ENCODE results near the gene KDR.

GRCh38 chr4:55154290-55154880, 29.0 kb upstream of the KDR start:
- TF ChIP-seq CTCF (IDR thresholded peaks at IDR 0.05; ENCODE audit: insufficient read depth, low read length, poor library complexity, severe bottlenecking) (no peak), EZH2phosphoT487 (conservative IDR thresholded peaks at IDR 0.05; ENCODE audit: low read length) (no peak)

Measured in SU-DHL-6 (cell line).